T-helper 9 cell (primary cell): ENCODE measurements around the gene IL2RG.

Source experiments
- DNase-seq: peaks from one replicate; pipeline ENCODE4 v3.0.0-alpha.2; 2020

The IL2RG gene

DNA sequence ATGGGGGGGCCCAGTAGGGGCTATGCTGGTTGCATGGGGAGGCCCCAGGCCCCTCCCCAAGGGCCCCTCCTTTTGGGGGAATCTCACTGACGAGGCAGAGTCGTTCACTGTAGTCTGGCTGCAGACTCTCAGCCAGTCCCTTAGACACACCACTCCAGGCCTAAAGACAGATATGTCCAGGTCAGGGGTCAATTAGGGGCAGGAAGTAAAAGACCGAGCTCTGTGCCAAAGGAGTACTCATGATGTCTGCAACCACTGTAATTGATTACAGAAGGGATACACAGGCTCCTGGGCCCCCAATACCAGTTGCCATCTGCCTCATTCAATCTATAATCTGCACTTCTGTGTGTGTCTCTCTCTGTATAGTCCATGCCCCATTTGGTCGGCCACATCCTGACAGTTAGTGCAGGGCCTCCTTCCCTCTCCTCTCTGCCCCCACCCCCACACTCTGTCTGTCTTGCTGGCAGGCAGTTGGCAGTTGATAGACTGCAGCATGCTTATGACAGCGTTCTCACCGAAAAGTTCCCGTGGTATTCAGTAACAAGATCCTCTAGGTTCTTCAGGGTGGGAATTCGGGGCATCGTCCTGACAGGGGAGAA is 3.5 kb downstream of the IL2RG start:
- DNase-seq: peak; percentile 31

DNA sequence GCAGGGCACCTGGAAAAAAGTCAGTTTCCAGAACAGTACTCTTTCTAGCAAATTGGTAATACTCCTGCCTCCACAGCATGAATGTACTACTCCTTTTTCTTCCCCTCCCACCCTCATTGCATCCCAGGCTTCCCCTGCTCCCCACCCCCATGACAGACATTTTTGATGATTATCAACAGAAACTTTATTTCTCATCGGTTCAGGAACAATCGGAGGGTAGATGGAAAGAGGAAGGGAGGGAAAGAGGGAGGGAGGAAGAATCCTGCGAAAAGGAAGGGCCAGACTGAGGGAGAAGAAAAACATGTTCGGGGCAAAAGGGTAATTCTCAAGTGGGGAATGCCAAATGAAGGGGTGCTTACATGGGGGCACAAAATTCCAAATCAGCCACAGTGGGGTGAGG is 4.1 kb downstream of the IL2RG start:
- DNase-seq: no peak

DNA sequence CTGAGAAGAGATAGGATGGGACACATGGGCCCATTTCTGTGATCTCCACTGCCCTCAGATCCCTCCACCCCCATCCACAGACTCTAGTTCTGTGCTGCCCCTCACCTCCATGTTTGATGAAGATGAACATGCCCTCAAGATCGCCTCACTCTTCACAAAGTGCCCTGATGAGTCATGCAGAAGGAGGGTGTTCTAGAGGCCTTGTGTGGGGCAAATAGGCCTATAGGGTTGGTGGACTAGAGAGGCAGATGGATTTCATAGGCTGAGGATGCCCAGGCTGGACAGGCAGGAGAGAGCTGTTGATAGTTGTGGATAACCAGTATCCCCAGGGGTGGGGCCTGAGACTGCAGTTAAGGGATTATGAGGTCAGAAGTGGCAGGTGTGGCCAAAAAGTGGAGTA is 5.0 kb downstream of the IL2RG start, which contains the start of gene CXorf65:
Gene CXorf65, minus strand, starts transcription at position 314 of the 400 bp plus-strand sequence. Its CDS starts 184 bp downstream, at position 130.
- no peak for DNase-seq

DNA sequence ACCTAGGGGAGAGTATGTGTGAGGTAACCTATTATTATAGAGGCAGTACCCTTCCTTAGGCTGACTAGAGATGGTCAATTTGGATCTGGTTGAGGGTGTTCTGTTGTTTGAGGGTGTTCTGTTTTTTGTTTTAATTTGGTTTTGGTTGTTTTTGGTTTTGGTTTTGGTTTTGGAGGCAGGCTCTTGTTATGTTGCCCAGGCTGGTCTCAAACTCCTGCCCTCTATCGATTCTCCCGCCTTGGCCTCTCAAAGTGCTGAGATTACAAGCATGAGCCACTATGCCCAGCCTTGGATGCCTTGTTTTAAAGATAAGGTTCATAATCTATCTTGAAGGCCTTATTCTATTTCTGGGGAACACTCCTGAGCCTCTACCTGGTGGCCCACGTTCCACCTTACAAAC is 5.7 kb downstream of the IL2RG start:
- no peak for DNase-seq

DNA sequence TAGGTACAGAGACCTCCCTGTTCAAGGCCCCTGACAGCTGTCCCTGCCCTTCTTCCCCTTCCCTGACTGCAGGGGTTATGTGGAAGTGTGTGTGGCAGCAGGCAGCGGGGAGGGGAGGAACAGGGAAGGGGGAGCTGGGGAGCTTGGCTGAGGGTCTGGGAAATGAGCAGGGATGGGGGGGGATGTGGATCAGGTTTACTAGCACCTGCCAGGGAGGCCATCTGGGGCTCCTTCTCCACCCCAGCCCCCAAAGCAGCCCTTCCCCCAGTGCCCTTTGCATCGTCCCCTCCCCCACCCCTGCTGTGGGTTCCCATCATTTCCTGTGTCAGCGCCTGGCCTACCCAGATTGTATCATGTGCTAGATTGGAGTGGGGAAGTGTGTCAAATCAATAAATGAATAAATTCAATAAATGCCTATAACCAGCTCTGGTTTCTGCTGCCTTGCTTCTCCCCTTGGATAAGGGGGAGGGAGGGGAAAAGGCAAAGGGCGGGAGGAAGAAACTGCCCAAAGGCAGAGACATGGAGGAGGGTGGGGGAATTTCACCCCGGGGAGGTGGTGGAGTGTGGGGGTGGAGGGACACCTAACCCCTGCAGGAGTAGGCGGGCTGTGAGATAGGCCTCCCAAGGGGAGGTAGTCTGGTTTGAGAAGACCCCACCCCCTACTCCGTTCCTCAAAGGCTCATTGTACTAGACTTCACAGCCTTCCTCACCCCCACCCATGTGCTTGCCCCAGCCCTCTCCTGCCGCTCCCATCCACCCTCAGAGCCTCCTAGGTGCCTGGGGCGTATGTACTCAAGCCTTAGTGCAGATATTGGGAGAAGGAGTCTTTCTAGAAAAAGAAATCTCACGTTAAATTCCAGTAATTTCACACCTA is 8.0 kb downstream of the IL2RG start:
- DNase-seq: peak; percentile 59

DNA sequence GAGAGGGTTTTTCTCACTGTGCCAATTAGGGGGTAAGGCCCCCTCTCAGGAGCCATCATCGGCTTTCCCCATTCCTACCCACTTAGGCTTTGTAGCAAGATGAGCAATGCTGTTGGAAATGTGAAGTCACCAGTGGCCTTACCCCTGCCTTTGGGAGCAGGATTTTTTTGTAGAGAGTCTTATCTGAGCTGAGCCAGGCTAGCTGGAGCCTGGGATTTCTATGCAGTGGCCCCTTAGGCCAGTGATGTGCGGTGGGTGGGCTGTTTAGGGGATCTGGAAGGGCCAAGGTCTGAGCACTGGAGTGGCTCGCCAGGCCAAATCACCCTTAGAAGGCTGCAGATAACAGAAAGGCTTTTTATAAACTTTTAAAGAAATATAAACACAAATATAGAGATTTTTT is 9.1 kb downstream of the IL2RG start:
- no peak for DNase-seq

DNA sequence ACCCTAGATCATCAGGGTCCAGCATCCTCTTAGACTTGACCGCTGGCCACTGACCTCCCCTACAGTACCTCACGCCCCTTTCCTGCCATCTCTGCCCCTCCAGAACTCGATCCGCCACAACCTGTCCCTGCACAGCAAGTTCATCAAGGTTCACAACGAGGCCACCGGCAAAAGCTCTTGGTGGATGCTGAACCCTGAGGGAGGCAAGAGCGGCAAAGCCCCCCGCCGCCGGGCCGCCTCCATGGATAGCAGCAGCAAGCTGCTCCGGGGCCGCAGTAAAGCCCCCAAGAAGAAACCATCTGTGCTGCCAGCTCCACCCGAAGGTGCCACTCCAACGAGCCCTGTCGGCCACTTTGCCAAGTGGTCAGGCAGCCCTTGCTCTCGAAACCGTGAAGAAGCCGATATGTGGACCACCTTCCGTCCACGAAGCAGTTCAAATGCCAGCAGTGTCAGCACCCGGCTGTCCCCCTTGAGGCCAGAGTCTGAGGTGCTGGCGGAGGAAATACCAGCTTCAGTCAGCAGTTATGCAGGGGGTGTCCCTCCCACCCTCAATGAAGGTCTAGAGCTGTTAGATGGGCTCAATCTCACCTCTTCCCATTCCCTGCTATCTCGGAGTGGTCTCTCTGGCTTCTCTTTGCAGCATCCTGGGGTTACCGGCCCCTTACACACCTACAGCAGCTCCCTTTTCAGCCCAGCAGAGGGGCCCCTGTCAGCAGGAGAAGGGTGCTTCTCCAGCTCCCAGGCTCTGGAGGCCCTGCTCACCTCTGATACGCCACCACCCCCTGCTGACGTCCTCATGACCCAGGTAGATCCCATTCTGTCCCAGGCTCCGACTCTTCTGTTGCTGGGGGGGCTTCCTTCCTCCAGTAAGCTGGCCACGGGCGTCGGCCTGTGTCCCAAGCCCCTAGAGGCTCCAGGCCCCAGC is 10.5 kb downstream of the IL2RG start:
- no peak for DNase-seq

DNA sequence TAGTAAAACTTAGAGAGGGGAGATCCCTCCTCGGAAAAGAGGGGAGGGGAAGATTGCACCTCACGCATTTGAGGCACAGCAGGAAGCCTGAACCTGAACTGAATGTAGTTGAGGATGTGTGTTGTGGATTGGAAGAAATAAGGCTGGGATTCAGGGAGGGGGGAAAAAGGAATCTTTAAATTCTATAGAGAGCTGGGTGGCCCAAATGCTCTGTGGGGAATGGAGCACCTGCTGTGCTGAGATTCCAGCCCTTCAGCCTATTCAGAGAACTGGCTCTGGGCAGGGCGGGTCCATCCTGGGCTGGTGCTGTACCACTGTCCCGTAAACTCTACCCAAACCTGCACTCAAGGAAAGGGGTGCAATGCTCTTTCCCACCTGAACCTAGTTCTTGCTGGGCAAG is 11.6 kb downstream of the IL2RG start:
- DNase-seq: no peak

DNA sequence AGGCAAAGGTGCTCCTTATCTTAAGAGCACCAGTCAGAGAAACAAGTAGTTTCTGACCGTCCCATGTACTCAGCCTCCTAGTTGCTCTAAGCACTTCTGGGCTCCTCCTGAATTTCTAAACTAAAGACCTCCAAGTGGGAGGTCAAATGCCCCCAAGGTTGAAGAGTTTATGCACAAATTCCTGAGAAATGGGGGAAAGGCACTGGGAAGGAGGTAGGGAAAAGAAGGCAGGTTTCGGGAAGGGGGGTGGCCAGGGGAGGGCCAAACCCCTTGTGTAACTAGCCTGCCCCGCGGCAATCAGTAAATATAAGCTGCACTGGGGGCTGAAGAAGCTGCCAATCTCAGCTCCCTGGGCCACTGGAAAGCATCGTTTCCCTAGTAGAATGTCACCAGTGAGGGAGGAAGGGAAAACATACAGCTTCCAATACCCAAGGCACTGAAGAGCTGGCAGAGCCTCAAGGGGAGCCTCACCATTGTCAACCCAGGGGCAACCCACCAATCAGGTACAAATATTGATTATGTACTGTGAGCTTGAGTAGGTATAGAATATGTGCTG is 12.3 kb downstream of the IL2RG start:
- DNase-seq: no peak

DNA sequence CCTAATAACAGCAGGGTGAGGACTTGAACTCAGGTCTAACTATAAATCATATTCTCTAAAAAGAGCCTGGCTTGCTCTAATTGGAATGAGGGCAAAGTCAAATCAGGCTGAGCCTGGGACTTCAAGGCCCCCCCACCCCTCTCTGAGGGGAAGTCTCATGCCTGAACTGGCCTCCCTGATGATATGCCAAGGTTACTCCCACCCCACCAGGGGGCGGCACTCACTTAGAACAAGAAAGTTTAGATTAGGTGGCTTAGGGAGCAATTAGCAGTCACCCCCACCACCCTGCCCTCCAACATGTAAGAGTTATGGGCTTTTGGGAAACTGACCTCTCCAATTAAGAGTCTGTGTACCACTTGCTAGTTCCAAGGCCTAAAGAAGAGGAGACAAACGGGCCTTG is 13.1 kb downstream of the IL2RG start:
- DNase-seq: peak; percentile 83

DNA sequence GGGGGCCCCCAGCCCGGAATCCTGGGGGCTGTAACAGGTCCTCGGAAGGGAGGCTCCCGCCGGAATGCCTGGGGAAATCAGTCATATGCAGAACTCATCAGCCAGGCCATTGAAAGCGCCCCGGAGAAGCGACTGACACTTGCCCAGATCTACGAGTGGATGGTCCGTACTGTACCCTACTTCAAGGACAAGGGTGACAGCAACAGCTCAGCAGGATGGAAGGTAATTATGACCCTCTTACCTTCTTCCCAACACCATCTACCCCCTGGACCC is 14.7 kb downstream of the IL2RG start:
- no peak for DNase-seq

DNA sequence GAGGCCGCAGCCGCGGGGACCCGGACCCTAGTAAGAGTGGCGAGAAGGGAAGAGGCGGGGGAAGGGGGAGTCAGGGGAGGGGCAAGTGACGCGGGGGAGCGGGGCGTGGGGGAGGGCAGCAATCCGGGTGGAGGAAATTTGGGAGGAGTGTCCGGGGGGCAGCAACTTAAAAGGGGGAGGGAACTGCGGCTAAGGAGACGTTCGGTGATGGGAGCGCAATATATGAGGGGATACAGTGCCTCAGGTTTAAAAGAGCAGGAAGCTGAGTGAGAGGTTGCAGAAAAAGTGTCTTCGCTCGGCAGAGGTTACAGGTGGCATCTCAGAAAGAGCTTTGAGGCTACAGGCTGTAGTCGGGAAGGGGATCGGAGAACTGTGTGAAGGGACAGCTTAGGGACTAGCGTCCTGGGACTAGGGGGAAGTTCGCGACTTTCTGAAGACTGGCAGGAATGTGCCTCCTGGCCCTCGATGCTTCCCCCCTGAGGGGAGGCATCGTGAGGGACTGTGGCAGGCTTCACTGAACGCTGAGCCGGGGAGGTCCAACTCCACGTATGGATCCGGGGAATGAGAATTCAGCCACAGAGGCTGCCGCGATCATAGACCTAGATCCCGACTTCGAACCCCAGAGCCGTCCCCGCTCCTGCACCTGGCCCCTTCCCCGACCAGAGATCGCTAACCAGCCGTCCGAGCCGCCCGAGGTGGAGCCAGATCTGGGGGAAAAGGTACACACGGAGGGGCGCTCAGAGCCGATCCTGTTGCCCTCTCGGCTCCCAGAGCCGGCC is 15.2 kb downstream of the IL2RG start:
- no peak for DNase-seq

DNA sequence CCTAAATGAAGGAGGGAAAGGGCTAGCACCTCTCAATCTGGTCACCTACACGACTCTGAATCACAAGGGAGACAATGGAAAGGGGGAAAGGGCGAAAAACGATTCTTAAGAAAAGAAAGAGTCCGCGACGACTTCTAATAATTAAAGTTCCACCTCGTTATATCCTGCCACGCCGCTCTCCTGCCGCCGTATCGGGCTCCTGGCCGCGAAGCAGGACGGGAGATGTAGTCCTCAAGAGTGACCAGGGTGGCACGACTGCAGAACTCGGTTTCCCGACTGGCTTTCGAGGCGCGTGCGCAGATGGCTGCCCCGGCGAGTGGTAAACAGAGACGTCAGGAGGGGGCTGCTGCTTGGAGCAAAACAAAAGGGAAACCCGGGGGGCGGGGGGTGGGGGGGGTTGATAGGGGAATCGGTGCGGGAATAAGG is 15.8 kb downstream of the IL2RG start, which contains the start of gene FOXO4:
Gene FOXO4, plus strand, starts transcription at position 297 of the 426 bp plus-strand sequence. CDS start 678 bp downstream, outside the sequence.
- peak; percentile 85 for DNase-seq

DNA sequence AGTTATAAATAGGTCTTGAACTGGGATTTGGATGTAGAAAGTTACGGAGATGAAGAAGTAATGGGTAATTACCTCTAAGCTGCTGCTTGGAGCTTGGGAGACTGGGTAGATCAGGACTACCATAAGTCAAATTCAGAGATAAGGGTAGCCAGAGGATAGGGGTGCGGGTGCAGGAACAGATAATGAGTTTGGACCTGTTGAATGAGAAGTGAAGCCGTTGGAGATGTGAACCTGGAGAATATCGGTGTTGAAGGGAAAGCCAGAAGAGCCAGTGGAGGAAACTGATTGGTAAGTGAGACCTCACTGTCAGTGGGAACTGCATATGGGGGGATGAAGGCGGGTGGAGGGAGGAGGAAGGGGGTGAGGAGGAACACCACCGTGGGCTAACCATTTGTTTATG is 16.3 kb downstream of the IL2RG start:
- DNase-seq: no peak

DNA sequence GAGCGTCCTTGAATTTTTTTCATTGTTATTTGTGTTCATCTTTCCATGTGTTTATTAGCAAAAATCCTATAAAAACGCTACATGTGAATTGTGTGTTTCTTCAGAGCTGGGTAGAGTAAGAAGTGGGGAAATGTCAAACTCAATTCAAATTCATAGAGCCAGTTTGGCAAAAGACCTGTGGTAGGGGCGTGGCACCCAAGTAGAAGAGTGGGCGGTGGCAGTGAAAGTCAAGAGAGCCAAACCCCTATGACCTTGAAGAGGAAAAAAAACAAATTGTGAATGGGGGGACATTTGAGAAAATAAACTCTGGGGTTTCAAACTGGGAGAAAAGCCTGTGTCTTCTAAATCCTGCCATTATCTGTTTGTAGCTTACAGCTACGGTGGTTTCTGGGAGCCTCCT is 20.1 kb downstream of the IL2RG start:
- DNase-seq: no peak

DNA sequence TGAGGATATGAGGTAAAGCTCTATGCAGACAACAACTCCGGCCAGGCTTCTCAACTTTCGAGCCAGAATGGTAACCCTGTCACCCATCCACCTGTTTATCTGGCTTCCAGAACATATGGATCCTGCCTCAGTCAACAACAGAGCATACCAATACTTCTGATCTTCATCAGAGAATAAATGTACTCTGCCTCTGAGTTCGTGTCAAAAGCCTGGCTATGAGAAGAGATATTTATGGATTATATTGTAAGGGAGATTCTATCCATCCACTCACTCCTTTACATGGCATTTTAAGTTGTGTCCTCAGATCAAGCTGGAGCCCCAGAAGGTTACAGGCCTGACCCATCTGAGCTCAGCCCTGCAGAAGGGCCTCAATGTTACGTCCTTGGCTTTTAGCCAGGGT is 25.5 kb downstream of the IL2RG start:
- DNase-seq: no peak

DNA sequence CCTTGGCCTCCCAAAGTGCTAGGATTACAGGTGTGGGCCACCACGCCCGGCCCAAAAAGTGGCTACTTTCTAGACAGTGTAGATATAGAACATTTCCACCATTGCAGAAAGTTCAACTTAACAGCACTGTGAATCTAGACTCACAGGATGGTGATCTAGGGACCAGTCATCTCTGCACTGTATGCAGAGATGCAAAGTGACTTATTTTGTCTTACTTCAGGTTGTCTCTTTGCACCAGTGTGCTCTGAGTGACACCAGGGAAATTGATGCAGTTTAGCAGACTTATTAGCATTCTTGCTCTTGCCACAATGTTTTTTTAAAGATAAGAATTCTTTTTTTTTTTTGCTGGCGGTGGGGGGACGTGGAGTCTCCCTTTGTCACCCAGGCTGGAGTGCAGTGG is 28.6 kb downstream of the IL2RG start:
- no peak for DNase-seq

DNA sequence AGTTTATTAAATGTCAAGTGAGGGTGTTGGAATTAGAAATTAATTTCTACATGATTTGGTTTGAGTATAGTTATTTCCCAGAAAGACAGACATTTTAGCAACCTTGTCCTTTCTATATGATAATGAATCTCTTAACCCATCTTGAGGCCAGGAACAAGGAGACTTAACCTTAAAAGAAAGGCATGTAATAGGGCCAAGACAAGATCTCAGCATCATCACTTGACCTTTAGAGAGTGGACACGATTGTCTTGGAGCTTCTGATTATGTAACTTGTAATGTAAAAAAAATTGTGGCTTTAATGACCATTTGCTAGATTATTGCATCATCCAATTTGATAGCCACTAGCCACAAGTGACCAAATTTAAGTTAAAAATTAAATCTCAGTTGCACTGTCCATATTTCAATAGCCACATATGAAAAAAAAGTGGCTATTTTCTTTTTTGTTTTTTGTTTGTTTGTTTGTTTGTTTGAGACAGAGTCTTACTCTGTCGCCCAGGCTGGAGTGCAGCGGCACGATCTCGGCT is 29.2 kb downstream of the IL2RG start:
- no peak for DNase-seq

DNA sequence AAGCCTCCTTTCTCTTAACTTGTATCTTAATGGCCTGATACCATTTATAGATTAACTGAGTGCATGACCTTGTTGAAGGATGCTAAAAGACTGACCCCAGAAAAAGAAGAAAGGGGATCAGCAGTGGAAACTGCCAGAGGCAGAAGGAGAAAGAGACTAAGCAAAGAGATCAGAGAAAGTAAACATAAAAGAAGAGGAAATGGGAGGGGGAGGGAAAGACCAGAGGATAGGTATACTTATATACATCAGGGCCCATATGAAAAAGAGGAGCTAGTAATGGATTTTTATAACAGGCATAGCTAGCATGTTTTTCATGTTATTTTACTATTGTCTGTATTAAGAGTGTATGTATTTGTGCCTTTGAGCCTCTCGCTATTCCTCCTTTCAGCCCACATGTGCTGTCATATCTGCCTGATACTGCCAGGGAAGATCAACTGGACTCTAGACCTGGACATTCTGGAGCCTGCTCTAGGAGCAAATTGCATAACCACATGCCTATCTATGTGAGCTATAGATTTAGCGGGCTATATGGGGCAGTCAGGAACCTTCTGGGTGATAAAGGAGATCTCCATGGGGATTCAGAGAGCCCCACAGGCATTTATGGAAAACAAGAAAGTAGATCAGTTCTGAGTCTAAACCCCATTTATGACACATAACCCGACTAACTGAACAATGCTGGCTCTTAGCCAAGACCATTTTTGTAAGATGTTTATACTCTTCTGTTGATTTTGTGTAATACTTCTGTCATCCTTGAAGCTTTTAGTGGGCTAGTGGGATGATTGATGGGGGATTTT is 29.9 kb downstream of the IL2RG start:
- no peak for DNase-seq

DNA sequence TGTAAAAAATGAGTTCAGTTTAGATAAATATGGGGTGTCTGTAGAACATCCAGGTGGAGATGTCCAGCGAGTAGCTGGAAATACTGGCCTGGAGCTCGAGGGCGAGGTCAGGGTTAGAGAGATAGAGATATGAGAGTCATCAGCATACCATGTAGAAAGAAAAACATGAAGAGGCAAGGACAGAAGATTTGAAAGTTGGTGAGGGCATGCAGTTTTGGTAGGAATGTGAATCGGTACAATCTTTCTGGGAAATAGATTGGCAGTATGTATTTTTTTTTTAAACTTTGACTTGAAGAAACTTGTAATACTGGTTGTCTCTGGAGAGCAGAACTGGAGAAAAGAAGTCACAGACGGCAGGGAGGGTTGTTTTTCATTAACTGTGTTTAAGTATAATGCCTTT is 40.8 kb downstream of the IL2RG start:
- DNase-seq: no peak
